CD14-positive monocyte (primary cell): Measurements from ENCODE around the gene BSPH1. TPM values are rescaled to one million over a fixed set of nuclear protein-coding genes. Genes with fewer than 3 reads are reported as not detected.

Experiments used
- DNase-seq, 3 donors: peaks; one replicate each; pipeline ENCODE4 v3.0.0-alpha.2; 2011 to 2022
- H2AFZ ChIP-seq: 2 replicates; pipeline ENCODE4 v1.6.0; 2012; ENCODE audit warnings: mild to moderate bottlenecking, low read depth, low read length, inconsistent platforms; ENCODE audit not compliant: insufficient read depth, poor library complexity, severe bottlenecking
- H3K27ac ChIP-seq, 2 donors: 1 replicate in 1 of 2; 2 replicates in 1 of 2; pipeline ENCODE4 v1.5.1; 2012 to 2013; ENCODE audit warnings: low read length in 2 of 2, control low read depth in 1 of 2, inconsistent platforms in 1 of 2, low read depth in 1 of 2, mild to moderate bottlenecking in 1 of 2
- H3K27me3 ChIP-seq, 2 donors: one replicate each; pipeline versions ENCODE4 v1.6.0 to v1.6.1; 2011 to 2013; ENCODE audit warnings: low read length in 2 of 2; ENCODE audit not compliant: control insufficient read depth in 2 of 2, insufficient read depth in 2 of 2
- H3K36me3 ChIP-seq, 2 donors: replicated peaks in 1 of 2; 1 replicate in 1 of 2; 2 replicates in 1 of 2; pipeline versions ENCODE4 v1.5.1 to v1.6.1; 2012 to 2013; ENCODE audit warnings: low read length in 2 of 2, control low read depth in 1 of 2, inconsistent platforms in 1 of 2, mild to moderate bottlenecking in 1 of 2; ENCODE audit not compliant: insufficient read depth in 2 of 2, control insufficient read depth in 1 of 2
- H3K4me1 ChIP-seq, 2 donors: 1 replicate in 1 of 2; 2 replicates in 1 of 2; pipeline versions ENCODE4 v1.5.1 to v1.6.1; 2012 to 2013; ENCODE audit warnings: low read length in 2 of 2, control low read depth in 1 of 2, inconsistent platforms in 1 of 2, mild to moderate bottlenecking in 1 of 2, moderate library complexity in 1 of 2; ENCODE audit not compliant: insufficient read depth in 2 of 2, control insufficient read depth in 1 of 2
- H3K4me2 ChIP-seq: replicated peaks from 2 replicates; pipeline ENCODE3; 2012; ENCODE audit warnings: low read length, moderate library complexity, mild to moderate bottlenecking; ENCODE audit not compliant: poor library complexity, severe bottlenecking; ENCODE audit errors: extremely low read depth
- H3K4me3 ChIP-seq, 3 experiments: fragments of 200-600 bp in 1 of 3; sonication (generic) in 1 of 3; replicated peaks in 1 of 3; 1 replicate in 2 of 3; 2 replicates in 1 of 3; pipeline ENCODE4 v1.5.1; 2011 to 2013; ENCODE audit warnings: low read length in 3 of 3, mild to moderate bottlenecking in 3 of 3, control low read depth in 2 of 3, low read depth in 2 of 3, inconsistent platforms in 1 of 3, moderate library complexity in 1 of 3
- H3K79me2 ChIP-seq: 2 replicates; pipeline ENCODE4 v1.6.0; 2012; ENCODE audit warnings: mild to moderate bottlenecking, control low read depth, inconsistent platforms, low read length, moderate library complexity; ENCODE audit not compliant: insufficient read depth
- H3K9ac ChIP-seq: 2 replicates; pipeline ENCODE4 v1.6.0; 2017; ENCODE audit warnings: low read length, mild to moderate bottlenecking; ENCODE audit not compliant: insufficient read depth, poor library complexity, severe bottlenecking
- H3K9me3 ChIP-seq, 2 donors: replicated peaks in 1 of 2; 1 replicate in 1 of 2; 2 replicates in 1 of 2; pipeline versions ENCODE4 v1.5.1 to v1.6.1; 2012 to 2013; ENCODE audit warnings: low read length in 2 of 2, control low read depth in 1 of 2; ENCODE audit not compliant: control insufficient read depth in 1 of 2, insufficient read depth in 1 of 2
- H4K20me1 ChIP-seq: 2 replicates; pipeline ENCODE4 v1.6.0; 2012; ENCODE audit warnings: mild to moderate bottlenecking, low read length, control low read depth, moderate library complexity; ENCODE audit not compliant: insufficient read depth
- H3K27ac Mint-ChIP-seq, 7 donors: one replicate each; pipeline ENCODE4 v1.8.0; 2020; ENCODE audit warnings: mild to moderate bottlenecking in 7 of 7, mixed read lengths in 7 of 7, moderate library complexity in 6 of 7, inconsistent platforms in 2 of 7
- H3K27me3 Mint-ChIP-seq, 3 donors: one replicate each; pipeline ENCODE4 v1.8.0; 2021 to 2022; ENCODE audit warnings: low read depth in 3 of 3, mild to moderate bottlenecking in 3 of 3, mixed read lengths in 3 of 3, moderate library complexity in 3 of 3, inconsistent platforms in 1 of 3
- H3K36me3 Mint-ChIP-seq, 2 donors: one replicate each; pipeline ENCODE4 v1.8.0; 2020; ENCODE audit warnings: mixed read lengths in 2 of 2, inconsistent platforms in 1 of 2, mild to moderate bottlenecking in 1 of 2
- H3K4me1 Mint-ChIP-seq: one replicate; pipeline ENCODE4 v1.8.0; 2020; ENCODE audit warnings: mild to moderate bottlenecking, mixed read lengths
- H3K4me3 Mint-ChIP-seq, 2 donors: one replicate each; pipeline ENCODE4 v1.8.0; 2020; ENCODE audit warnings: mild to moderate bottlenecking in 2 of 2, mixed read lengths in 2 of 2, moderate library complexity in 1 of 2
- H3K9me3 Mint-ChIP-seq, 7 donors: one replicate each; pipeline ENCODE4 v1.8.0; 2020 to 2022; ENCODE audit warnings: mixed read lengths in 7 of 7, mild to moderate bottlenecking in 6 of 7, moderate library complexity in 6 of 7, inconsistent platforms in 2 of 7
- WGBS: methylation state at CpG from one replicate; pipeline ENCODE4 v1.1.5; 2013; ENCODE audit warnings: missing lambda C conversion rate; ENCODE audit not compliant: insufficient coverage; 5-methylcytosine and 5-hydroxymethylcytosine counted together
- intact Hi-C, 2 donors: fragments of 100-400 bp; cut with micrococcal nuclease; formaldehyde crosslinking; loops; one replicate each; pipeline versions ENCODE4 v1.15.0 to v1.15.1; 2023
- polyA plus RNA-seq, 3 donors: library from polyadenylated mRNA; depleted of rRNA in 1 of 3; unstranded in 2 of 3; stranded (reverse) in 1 of 3; fragments of 300-500 nt in 2 of 3; fragments of >200 nt in 1 of 3; fragmentation: Illumina TruSeq in 2 of 3; gene quantifications; 1 replicate in 2 of 3; 2 replicates in 1 of 3; pipeline ENCODE4 v1.2.3, GENCODE V29; 2012 to 2021
- TF ChIP-seq, protein P1 (sequence below): fragments of 200-600 bp; IDR thresholded peaks from one replicate; pipeline ENCODE4 v1.8.0; 2022; ENCODE audit warnings: antibody characterized with exemption, mild to moderate bottlenecking

BSPH1 gene
- polyA plus RNA-seq, 3 donors, result not detected

DNA sequence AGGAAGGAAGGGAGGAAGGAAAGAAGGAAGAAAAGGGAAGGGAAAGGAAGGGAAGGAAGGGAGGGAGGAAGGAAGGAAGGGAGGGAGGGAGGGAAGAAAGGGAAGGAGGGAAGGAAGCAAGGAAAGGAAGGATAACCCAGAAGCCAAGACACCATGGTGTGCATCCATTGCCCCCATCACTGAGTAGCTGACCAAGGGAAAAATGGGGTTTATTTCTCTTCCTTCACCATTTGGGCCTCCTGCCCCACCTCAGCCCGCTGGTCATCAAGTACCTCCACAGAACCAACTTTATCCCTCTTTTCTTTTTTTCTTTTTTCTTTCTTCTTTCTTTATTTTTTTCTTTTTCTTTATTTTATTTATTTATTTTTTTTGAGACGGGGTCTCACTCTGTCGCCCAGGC is 31.5 kb upstream of the BSPH1 start:
- no peak overlapping the region for H3K4me3 ChIP-seq
- Mint-ChIP-seq H3K9me3 (peaks cover 0 to 3% (median 0%) of the 10 kb centered on the region in 7 donors), H3K27ac (no peak overlapping the region), H3K27me3 (peaks cover 0 to 8% (median 5%) of the 10 kb centered on the region in 3 donors), H3K36me3 (no peaks in the 10 kb centered on the region), H3K4me3 (no peak overlapping the region), H3K4me1 (no peaks in the 10 kb centered on the region)
- H3K9ac ChIP-seq, result no peak overlapping the region
- no peaks in the 10 kb centered on the region for H3K79me2 ChIP-seq
- no peaks in the 10 kb centered on the region for H4K20me1 ChIP-seq
- no peak overlapping the region for H2AFZ ChIP-seq
- no peaks in the 10 kb centered on the region for H3K9me3 ChIP-seq
- H3K4me1 ChIP-seq, result no peaks in the 10 kb centered on the region
- intact Hi-C loops, result no loop called here
- no peak overlapping the region for H3K4me2 ChIP-seq
- peaks cover 0 to 3% of the 10 kb centered on the region in 2 donors for H3K27me3 ChIP-seq
- no CpG with 5 or more reads among the region's 3 CpGs for WGBS
- no peaks in the 10 kb centered on the region for H3K36me3 ChIP-seq
- TF ChIP-seq, protein P1, sequence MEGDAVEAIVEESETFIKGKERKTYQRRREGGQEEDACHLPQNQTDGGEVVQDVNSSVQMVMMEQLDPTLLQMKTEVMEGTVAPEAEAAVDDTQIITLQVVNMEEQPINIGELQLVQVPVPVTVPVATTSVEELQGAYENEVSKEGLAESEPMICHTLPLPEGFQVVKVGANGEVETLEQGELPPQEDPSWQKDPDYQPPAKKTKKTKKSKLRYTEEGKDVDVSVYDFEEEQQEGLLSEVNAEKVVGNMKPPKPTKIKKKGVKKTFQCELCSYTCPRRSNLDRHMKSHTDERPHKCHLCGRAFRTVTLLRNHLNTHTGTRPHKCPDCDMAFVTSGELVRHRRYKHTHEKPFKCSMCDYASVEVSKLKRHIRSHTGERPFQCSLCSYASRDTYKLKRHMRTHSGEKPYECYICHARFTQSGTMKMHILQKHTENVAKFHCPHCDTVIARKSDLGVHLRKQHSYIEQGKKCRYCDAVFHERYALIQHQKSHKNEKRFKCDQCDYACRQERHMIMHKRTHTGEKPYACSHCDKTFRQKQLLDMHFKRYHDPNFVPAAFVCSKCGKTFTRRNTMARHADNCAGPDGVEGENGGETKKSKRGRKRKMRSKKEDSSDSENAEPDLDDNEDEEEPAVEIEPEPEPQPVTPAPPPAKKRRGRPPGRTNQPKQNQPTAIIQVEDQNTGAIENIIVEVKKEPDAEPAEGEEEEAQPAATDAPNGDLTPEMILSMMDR, result no peak
- no peak overlapping the region for H3K27ac ChIP-seq
- no peak for DNase-seq

DNA sequence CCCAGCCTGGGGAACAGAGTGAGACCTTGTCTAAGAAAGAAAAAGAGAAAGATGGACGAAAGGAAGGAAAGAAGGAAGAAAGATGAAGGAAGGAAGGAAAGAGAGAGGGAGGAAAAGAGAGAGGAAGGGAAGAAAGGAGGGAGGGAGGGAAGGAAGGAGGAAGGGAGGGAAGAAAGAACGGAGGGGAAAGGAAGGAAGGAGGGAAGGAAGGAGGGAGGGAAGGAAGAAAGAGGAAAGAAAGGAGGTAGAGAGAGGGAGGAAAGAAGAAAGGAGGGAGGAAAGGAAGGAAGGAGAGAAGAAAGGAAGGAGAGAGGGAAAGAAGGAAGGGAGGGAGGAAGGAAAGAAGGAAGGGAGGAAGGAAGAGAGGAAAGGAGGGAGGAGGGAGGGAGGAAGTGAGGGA is 31.0 kb upstream of the BSPH1 start:
- Mint-ChIP-seq H3K4me1 (no peaks in the 10 kb centered on the region), H3K27ac (no peak overlapping the region), H3K9me3 (peaks cover 0 to 3% (median 0%) of the 10 kb centered on the region in 7 donors), H3K27me3 (peaks cover 0 to 8% (median 5%) of the 10 kb centered on the region in 3 donors), H3K4me3 (no peak overlapping the region), H3K36me3 (no peaks in the 10 kb centered on the region)
- no peak overlapping the region for H2AFZ ChIP-seq
- H3K4me1 ChIP-seq, result no peaks in the 10 kb centered on the region
- H4K20me1 ChIP-seq, result no peaks in the 10 kb centered on the region
- 70% methylated on average over 2 of the region's 2 CpGs for WGBS
- H3K27me3 ChIP-seq, result peaks cover 0 to 3% of the 10 kb centered on the region in 2 donors
- H3K9me3 ChIP-seq, result no peaks in the 10 kb centered on the region
- no peak overlapping the region for H3K4me3 ChIP-seq
- H3K27ac ChIP-seq, result no peak overlapping the region
- TF ChIP-seq, protein P1, result no peak
- H3K9ac ChIP-seq, result no peak overlapping the region
- intact Hi-C loops, result no loop called here
- no peaks in the 10 kb centered on the region for H3K36me3 ChIP-seq
- no peak for DNase-seq
- no peak overlapping the region for H3K4me2 ChIP-seq
- H3K79me2 ChIP-seq, result no peaks in the 10 kb centered on the region
